Hepatocyte (in vitro differentiated cells): Measurements from ENCODE around the gene MBOAT7. TPM values are rescaled to one million over a fixed set of nuclear protein-coding genes. Genes with fewer than 3 reads are reported as not detected.

Source experiments
- DNase-seq: peaks from one replicate; pipeline ENCODE4 v3.0.0-alpha.2; 2016; ENCODE audit warnings: low spot score
- H2AFZ ChIP-seq: fragments of 200-600 bp; sonication (generic); 2 replicates; pipeline ENCODE4 v1.6.0; 2016; ENCODE audit warnings: antibody characterized with exemption, mild to moderate bottlenecking
- H3K27ac ChIP-seq: fragments of 200-600 bp; sonication (generic); 2 replicates; pipeline ENCODE4 v1.5.1; 2016; ENCODE audit warnings: mild to moderate bottlenecking
- H3K27me3 ChIP-seq: fragments of 200-600 bp; sonication (generic); 2 replicates; pipeline ENCODE4 v1.6.1; 2016
- H3K36me3 ChIP-seq: fragments of 200-600 bp; sonication (generic); replicated peaks from 2 replicates; pipeline ENCODE4 v1.5.1; 2016; ENCODE audit warnings: low read depth; ENCODE audit not compliant: insufficient read depth
- H3K4me1 ChIP-seq: fragments of 200-600 bp; sonication (generic); 2 replicates; pipeline ENCODE4 v1.5.1; 2016; ENCODE audit warnings: mild to moderate bottlenecking, moderate library complexity; ENCODE audit not compliant: insufficient read depth
- H3K4me2 ChIP-seq: fragments of 200-600 bp; sonication (generic); 2 replicates; pipeline ENCODE4 v1.6.0; 2016
- H3K4me3 ChIP-seq: fragments of 200-600 bp; sonication (generic); 2 replicates; pipeline ENCODE4 v1.5.1; 2016; ENCODE audit warnings: mild to moderate bottlenecking
- H3K79me2 ChIP-seq: fragments of 200-600 bp; sonication (generic); 2 replicates; pipeline ENCODE4 v1.6.0; 2017; ENCODE audit warnings: mild to moderate bottlenecking
- H3K9me2 ChIP-seq: fragments of 200-600 bp; sonication (generic); replicated peaks from 2 replicates; pipeline ENCODE4 v1.6.0; 2017; ENCODE audit warnings: mild to moderate bottlenecking; ENCODE audit not compliant: insufficient read depth
- H3K9me3 ChIP-seq: fragments of 200-600 bp; sonication (generic); 2 replicates; pipeline ENCODE4 v1.5.1; 2016; ENCODE audit warnings: low read depth, mild to moderate bottlenecking
- H4K20me1 ChIP-seq: fragments of 200-600 bp; sonication (generic); 2 replicates; pipeline ENCODE4 v1.6.0; 2016; ENCODE audit warnings: mild to moderate bottlenecking; ENCODE audit not compliant: insufficient read depth, poor library complexity, severe bottlenecking
- CTCF ChIP-seq: fragments of 200-600 bp; sonication (generic); IDR thresholded peaks from 2 replicates; pipeline ENCODE4 v1.5.1; 2016; ENCODE audit warnings: antibody characterized with exemption, mild to moderate bottlenecking; ENCODE audit not compliant: poor library complexity
- EZH2 ChIP-seq: fragments of 200-600 bp; sonication (generic); IDR thresholded peaks from 2 replicates; pipeline ENCODE4 v1.6.1; 2016; ENCODE audit warnings: antibody characterized with exemption, mild to moderate bottlenecking, borderline replicate concordance
- EZH2phosphoT487 ChIP-seq: fragments of 200-600 bp; sonication (generic); IDR thresholded peaks from one replicate; pipeline ENCODE4 v1.6.1; 2018; ENCODE audit warnings: antibody characterized with exemption, mild to moderate bottlenecking, low read depth, moderate library complexity; ENCODE audit not compliant: unreplicated experiment, severe bottlenecking
- WGBS: methylation state at CpG from one replicate; pipeline ENCODE4 v1.1.6; 2016; ENCODE audit warnings: low lambda C conversion rate; ENCODE audit errors: missing lambda C conversion rate; 5-methylcytosine and 5-hydroxymethylcytosine counted together
- polyA plus RNA-seq: library from polyadenylated mRNA; unstranded; fragments of >200 nt; fragmentation: Nextera tagmentation; extraction: Ambion mirVana; gene quantifications from 2 replicates; pipeline ENCODE4 v1.2.1, GENCODE V29; 2016
- total RNA-seq: library from RNA; depleted of rRNA; stranded (reverse); fragments of >200 nt; gene quantifications from 2 replicates; pipeline ENCODE4 v1.2.3, GENCODE V29; 2014

The MBOAT7 gene
- total and polyA plus RNA-seq, 2 experiments from 2014 or later: 93.5 to 179 TPM

- WGBS: 91% methylated on average over 18 of the region's 18 CpGs
- no peaks in the 10 kb centered on the region for H3K27me3 ChIP-seq
- H3K27ac ChIP-seq: no peak overlapping the region
- H3K79me2 ChIP-seq: peaks cover 14% of the 10 kb centered on the region
- no peak for DNase-seq
- H3K4me3 ChIP-seq: no peak overlapping the region
- H3K9me3 ChIP-seq: no peaks in the 10 kb centered on the region
- H3K4me1 ChIP-seq: peaks cover 8% of the 10 kb centered on the region
- no peaks in the 10 kb centered on the region for H3K36me3 ChIP-seq
- H3K9me2 ChIP-seq: no peaks in the 10 kb centered on the region
- no peak overlapping the region for H2AFZ ChIP-seq
- H3K4me2 ChIP-seq: no peak overlapping the region
- no peaks in the 10 kb centered on the region for H4K20me1 ChIP-seq
- TF ChIP-seq EZH2phosphoT487 (no peak), EZH2 (no peak), CTCF (no peak)
These were observed 34.6 kb downstream of the MBOAT7 start for GRCh38 chr19:54154603-54155345.

GRCh38 chr19:54153731-54154326, 35.6 kb downstream of the MBOAT7 start:
- Histone ChIP-seq H3K27ac (no peak overlapping the region), H4K20me1 (no peaks in the 10 kb centered on the region), H3K9me2 (no peaks in the 10 kb centered on the region), H3K4me3 (no peak overlapping the region), H3K79me2 (peaks cover 11% of the 10 kb centered on the region), H3K27me3 (no peaks in the 10 kb centered on the region), H3K4me2 (no peak overlapping the region), H2AFZ (no peak overlapping the region), H3K36me3 (no peaks in the 10 kb centered on the region), H3K9me3 (no peaks in the 10 kb centered on the region), H3K4me1 (peaks cover 6% of the 10 kb centered on the region)
- TF ChIP-seq EZH2 (no peak), EZH2phosphoT487 (no peak), CTCF (no peak)
- no peak for DNase-seq
- WGBS: 89% methylated on average over 10 of the region's 10 CpGs

- H2AFZ ChIP-seq: no peak overlapping the region
- H3K4me3 ChIP-seq: no peak overlapping the region
- WGBS: 97% methylated on average over 5 of the region's 25 CpGs
- H3K27me3 ChIP-seq: no peaks in the 10 kb centered on the region
- DNase-seq: no peak
- no peaks in the 10 kb centered on the region for H3K9me2 ChIP-seq
- H3K4me1 ChIP-seq: no peaks in the 10 kb centered on the region
- no peaks in the 10 kb centered on the region for H3K9me3 ChIP-seq
- H3K4me2 ChIP-seq: no peak overlapping the region
- H3K36me3 ChIP-seq: no peaks in the 10 kb centered on the region
- no peaks in the 10 kb centered on the region for H4K20me1 ChIP-seq
- H3K79me2 ChIP-seq: peaks cover 3% of the 10 kb centered on the region
- no peak overlapping the region for H3K27ac ChIP-seq
- TF ChIP-seq CTCF (no peak), EZH2 (no peak), EZH2phosphoT487 (no peak)
These were observed 36.4 kb downstream of the MBOAT7 start for GRCh38 chr19:54152878-54153524.
